ENCODE data around the gene ACE.

Gene ACE

DNA sequence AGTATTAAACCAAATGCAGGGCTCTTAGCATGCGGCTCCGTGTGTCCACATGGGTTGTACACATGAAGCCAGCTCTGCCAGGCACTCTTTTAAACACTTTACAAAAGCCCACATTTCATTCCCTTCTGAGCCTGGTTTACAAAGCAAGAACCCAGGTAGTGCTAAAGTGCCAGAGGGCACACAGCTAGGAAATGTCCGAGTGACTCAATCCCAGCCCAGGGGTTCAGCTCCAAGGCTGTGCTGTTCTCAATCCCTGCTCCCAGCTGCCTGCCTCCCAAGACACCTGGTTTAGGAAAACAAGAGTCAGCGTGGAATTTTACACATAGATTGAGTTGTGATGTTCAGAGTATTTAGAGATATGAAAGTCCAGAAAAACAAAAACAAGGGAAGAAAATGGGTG is 60.1 kb downstream of the ACE start:
- Histone ChIP-seq H3K36me3 (no peaks in the 10 kb centered on the region), H3K27ac (no peak overlapping the region), H3K27me3 (peaks cover 47% of the 10 kb centered on the region), H3K9me3 (no peaks in the 10 kb centered on the region), H3K4me1 (ENCODE audit: control insufficient read depth in 1 of 2, insufficient read depth in 1 of 2, low read depth in 1 of 2, low read length in 1 of 2) (no peaks in the 10 kb centered on the region), H3K4me3 (ENCODE audit: low read depth in 1 of 2, low read length in 1 of 2) (no peak overlapping the region)
- TF ChIP-seq, protein P1, sequence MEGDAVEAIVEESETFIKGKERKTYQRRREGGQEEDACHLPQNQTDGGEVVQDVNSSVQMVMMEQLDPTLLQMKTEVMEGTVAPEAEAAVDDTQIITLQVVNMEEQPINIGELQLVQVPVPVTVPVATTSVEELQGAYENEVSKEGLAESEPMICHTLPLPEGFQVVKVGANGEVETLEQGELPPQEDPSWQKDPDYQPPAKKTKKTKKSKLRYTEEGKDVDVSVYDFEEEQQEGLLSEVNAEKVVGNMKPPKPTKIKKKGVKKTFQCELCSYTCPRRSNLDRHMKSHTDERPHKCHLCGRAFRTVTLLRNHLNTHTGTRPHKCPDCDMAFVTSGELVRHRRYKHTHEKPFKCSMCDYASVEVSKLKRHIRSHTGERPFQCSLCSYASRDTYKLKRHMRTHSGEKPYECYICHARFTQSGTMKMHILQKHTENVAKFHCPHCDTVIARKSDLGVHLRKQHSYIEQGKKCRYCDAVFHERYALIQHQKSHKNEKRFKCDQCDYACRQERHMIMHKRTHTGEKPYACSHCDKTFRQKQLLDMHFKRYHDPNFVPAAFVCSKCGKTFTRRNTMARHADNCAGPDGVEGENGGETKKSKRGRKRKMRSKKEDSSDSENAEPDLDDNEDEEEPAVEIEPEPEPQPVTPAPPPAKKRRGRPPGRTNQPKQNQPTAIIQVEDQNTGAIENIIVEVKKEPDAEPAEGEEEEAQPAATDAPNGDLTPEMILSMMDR (IDR thresholded peaks at IDR 0.05), result no peak

DNA sequence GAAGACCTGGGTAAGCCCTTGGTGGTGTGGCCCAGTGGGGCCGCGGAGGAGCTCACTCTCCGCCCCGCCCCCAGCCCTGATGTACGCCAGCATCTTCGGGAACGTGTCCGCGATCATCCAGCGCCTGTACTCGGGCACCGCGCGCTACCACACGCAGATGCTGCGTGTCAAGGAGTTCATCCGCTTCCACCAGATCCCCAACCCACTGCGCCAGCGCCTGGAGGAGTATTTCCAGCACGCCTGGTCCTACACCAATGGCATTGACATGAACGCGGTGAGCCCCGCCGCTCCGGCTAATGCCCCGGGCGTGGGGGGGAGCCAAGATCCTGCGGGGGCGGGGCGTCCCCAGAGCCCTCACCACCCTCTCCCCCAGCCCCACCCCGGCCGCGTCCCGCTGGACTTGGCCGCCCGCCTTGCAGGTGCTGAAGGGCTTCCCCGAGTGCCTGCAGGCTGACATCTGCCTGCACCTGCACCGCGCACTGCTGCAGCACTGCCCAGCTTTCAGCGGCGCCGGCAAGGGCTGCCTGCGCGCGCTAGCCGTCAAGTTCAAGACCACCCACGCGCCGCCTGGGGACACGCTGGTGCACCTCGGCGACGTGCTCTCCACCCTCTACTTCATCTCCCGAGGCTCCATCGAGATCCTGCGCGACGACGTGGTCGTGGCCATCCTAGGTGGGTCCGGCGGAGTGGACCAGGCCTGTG is 61.3 kb downstream of the ACE start:
- H3K4me1 ChIP-seq (ENCODE audit: control insufficient read depth in 1 of 2, insufficient read depth in 1 of 2, low read depth in 1 of 2, low read length in 1 of 2), result no peaks in the 10 kb centered on the region
- H3K27me3 ChIP-seq, result peaks cover 47% of the 10 kb centered on the region
- no peak overlapping the region for H3K27ac ChIP-seq
- TF ChIP-seq, protein P1 (IDR thresholded peaks at IDR 0.05), result no peak
- H3K4me3 ChIP-seq (ENCODE audit: low read depth in 1 of 2, low read length in 1 of 2), result no peak overlapping the region
- H3K9me3 ChIP-seq, result no peaks in the 10 kb centered on the region
- no peaks in the 10 kb centered on the region for H3K36me3 ChIP-seq

DNA sequence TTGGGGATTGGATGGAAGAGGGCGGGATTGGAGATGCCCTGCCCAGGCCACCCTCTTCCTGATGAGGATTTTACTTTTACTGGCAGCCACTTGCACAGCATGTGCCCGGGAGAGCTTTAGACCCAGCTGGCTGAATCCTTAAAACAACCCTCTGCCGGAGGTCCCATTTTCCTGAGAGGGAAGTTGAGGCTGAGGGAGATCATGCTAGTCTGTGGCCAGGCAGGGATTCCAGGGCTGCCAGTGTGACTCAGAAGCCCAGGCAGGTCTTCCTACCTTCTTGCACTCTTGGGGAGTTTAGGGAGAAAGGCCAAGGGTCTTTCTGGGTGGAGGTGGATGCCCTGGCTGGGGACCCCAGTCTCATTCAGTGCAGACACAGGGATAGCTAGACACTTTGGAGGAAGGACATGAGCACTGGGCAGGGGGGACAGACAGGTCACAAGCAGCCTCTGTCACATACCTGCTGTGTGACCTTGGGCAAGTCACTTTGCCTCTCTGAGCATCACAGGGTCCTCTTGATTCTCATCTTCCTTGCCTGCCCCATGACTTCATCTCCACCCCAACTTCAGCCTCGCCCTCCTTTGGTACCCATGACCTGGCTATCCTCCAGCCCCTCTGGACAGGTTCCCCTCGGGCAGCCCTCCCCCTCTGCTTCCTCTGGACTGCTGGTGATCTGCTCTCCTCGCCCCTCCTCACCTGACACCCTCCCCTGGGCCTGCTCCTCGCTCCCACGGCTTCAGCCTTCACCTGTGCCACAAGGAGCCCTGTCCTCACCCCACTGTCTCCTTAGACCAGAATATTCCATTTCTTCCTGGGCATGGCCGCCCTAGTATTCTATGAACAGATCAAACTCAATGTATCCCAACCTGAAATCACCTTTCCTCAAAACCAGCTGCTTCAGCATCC is 62.1 kb downstream of the ACE start:
- Histone ChIP-seq H3K27ac (no peak overlapping the region), H3K4me3 (ENCODE audit: low read depth in 1 of 2, low read length in 1 of 2) (no peak overlapping the region), H3K4me1 (ENCODE audit: control insufficient read depth in 1 of 2, insufficient read depth in 1 of 2, low read depth in 1 of 2, low read length in 1 of 2) (no peaks in the 10 kb centered on the region), H3K27me3 (peaks cover 47% of the 10 kb centered on the region), H3K36me3 (no peaks in the 10 kb centered on the region), H3K9me3 (no peaks in the 10 kb centered on the region)
- TF ChIP-seq, protein P1 (IDR thresholded peaks at IDR 0.05), result no peak

DNA sequence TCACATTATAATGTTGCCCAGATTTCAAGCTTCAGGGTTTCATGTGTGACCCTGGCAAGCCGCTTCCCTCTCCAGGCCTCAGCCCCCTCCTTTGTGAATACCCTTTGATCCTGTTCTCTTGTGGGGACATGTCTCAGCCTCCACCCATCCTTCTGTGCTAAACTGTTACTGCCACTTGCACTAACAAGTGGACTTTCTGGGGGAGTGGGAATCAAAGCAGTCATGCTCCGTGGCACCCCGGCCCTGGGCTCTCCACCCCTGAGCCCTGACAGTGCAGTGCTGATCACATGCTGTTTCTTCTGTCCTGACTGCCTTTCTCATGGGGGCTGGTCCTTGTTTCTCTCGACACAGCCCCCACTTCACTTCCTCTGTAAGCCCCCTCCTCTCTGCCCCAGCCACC is 63.7 kb downstream of the ACE start:
- no peaks in the 10 kb centered on the region for H3K9me3 ChIP-seq
- peaks cover 47% of the 10 kb centered on the region for H3K27me3 ChIP-seq
- no peaks in the 10 kb centered on the region for H3K36me3 ChIP-seq
- no peak overlapping the region for H3K27ac ChIP-seq
- H3K4me3 ChIP-seq (ENCODE audit: low read depth in 1 of 2, low read length in 1 of 2), result no peak overlapping the region
- no peaks in the 10 kb centered on the region for H3K4me1 ChIP-seq (ENCODE audit: control insufficient read depth in 1 of 2, insufficient read depth in 1 of 2, low read depth in 1 of 2, low read length in 1 of 2)
- TF ChIP-seq, protein P1 (IDR thresholded peaks at IDR 0.05), result no peak

DNA sequence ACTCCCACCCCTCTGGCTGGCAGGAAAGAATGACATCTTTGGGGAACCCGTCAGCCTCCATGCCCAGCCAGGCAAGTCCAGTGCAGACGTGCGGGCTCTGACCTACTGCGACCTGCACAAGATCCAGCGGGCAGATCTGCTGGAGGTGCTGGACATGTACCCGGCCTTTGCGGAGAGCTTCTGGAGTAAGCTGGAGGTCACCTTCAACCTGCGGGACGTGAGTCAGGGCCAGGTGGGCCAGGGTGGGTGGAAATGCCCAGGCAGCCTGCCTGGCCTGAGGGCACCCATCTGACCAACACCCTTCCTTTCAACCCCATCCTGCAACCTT is 65.3 kb downstream of the ACE start:
- Histone ChIP-seq H3K4me1 (ENCODE audit: control insufficient read depth in 1 of 2, insufficient read depth in 1 of 2, low read depth in 1 of 2, low read length in 1 of 2) (no peaks in the 10 kb centered on the region), H3K27ac (no peak overlapping the region), H3K36me3 (no peaks in the 10 kb centered on the region), H3K27me3 (peaks cover 35% of the 10 kb centered on the region), H3K4me3 (ENCODE audit: low read depth in 1 of 2, low read length in 1 of 2) (no peak overlapping the region), H3K9me3 (no peaks in the 10 kb centered on the region)
- TF ChIP-seq, protein P1 (IDR thresholded peaks at IDR 0.05), result no peak
